Fibroblast of the conjunctiva (primary cell): ENCODE results near the gene CIT.
A peak's percentile ranks its signal among the peaks of the same experiment; 100 is the strongest.
"Not testable (repeated sequence)": the region's sequence is repeated elsewhere in the genome, so short reads cannot be mapped to it uniquely, and the experiment has no call there.

ENCODE experiments used
- DNase-seq: peaks from one replicate; pipeline ENCODE4 v3.0.0-alpha.2; 2010; ENCODE audit warnings: low read depth

The CIT gene

GRCh38 chr12:119679081-119679480, 198.0 kb downstream of the CIT start:
- no peak for DNase-seq

- no peak for DNase-seq
These were observed 198.7 kb downstream of the CIT start for GRCh38 chr12:119678459-119678858.

GRCh38 chr12:119676573-119676972, 200.5 kb downstream of the CIT start:
- DNase-seq, result no peak

GRCh38 chr12:119676022-119676421, 201.1 kb downstream of the CIT start:
- no peak for DNase-seq

GRCh38 chr12:119674560-119674959, 202.6 kb downstream of the CIT start:
- no peak for DNase-seq

GRCh38 chr12:119673634-119674033, 203.5 kb downstream of the CIT start:
- DNase-seq, result no peak

GRCh38 chr12:119672194-119672593, 204.9 kb downstream of the CIT start:
- no peak for DNase-seq

GRCh38 chr12:119671070-119671469, 206.1 kb downstream of the CIT start:
- no peak for DNase-seq

- DNase-seq, result no peak
These were observed 207.2 kb downstream of the CIT start for GRCh38 chr12:119669744-119670472.

- no peak for DNase-seq
These were observed 208.7 kb downstream of the CIT start for GRCh38 chr12:119668324-119668841.

GRCh38 chr12:119667577-119668323, 209.4 kb downstream of the CIT start, which contains the start of gene PRKAB1:
Gene PRKAB1, plus strand, starts transcription at chr12:119668133. Its CDS starts 112 bp downstream, at chr12:119668245.
- peak; percentile 96 for DNase-seq

GRCh38 chr12:119666900-119667576, 210.1 kb downstream of the CIT start:
- no peak for DNase-seq

GRCh38 chr12:119666226-119666795, 210.8 kb downstream of the CIT start:
- no peak for DNase-seq

- DNase-seq, result no peak
These were observed 211.8 kb downstream of the CIT start for GRCh38 chr12:119665164-119665929.

- no peak for DNase-seq
These were observed 212.5 kb downstream of the CIT start for GRCh38 chr12:119664642-119665041.

- no peak for DNase-seq
These were observed 215.2 kb downstream of the CIT start for GRCh38 chr12:119661882-119662281.

- DNase-seq, result no peak
These were observed 217.0 kb downstream of the CIT start for GRCh38 chr12:119660076-119660475.

GRCh38 chr12:119659289-119659897, 217.7 kb downstream of the CIT start:
- peak; percentile 10 for DNase-seq

GRCh38 chr12:119658166-119658565, 219.0 kb downstream of the CIT start:
- not testable (repeated sequence) for DNase-seq

GRCh38 chr12:119657001-119657400, 220.1 kb downstream of the CIT start:
- DNase-seq, result not testable (repeated sequence)

- DNase-seq, result no peak
These were observed 224.5 kb downstream of the CIT start for GRCh38 chr12:119652665-119653064.
